ENCODE measurements around the gene GFOD1.

GRCh38 chr6:13422681-13423221 is 64.6 kb downstream of the GFOD1 start:
- TF ChIP-seq CTCF (conservative IDR thresholded peaks at IDR 0.05; ENCODE audit: low read length) = no peak
- no peak for TF ChIP-seq EZH2phosphoT487 (IDR thresholded peaks at IDR 0.05; ENCODE audit: borderline replicate concordance)
